Cardiac septum (tissue), 1 donor: Measurements from ENCODE around the gene CSRP2. TPM values are rescaled to one million over a fixed set of nuclear protein-coding genes. Genes with fewer than 3 reads are reported as not detected.

Source experiments
- DNase-seq: peaks from one replicate; pipeline ENCODE4 v3.0.0-alpha.2; 2020; ENCODE audit warnings: low spot score
- intact Hi-C: fragments of 100-400 bp; cut with DNase I; formaldehyde crosslinking; loops from one replicate; pipeline ENCODE4 v1.14.0; 2022
- total RNA-seq: library from RNA; stranded (reverse); fragmentation: NEBNext Ultra II Directional; extraction: Animal tissue kit (Norgen Biotek cat#: 25700); gene quantifications from one replicate; pipeline ENCODE4 v1.2.1, GENCODE V29; 2021
- donor health status: DM: no; HTN: no; CAD: no.

The CSRP2 gene
- total RNA-seq, 1 donor from 2014 or later = 15.7 TPM

GRCh38 chr12:76896274-76896673, 17.5 kb upstream of the CSRP2 start:
- intact Hi-C loops = no loop called here
- DNase-seq = no peak

DNA sequence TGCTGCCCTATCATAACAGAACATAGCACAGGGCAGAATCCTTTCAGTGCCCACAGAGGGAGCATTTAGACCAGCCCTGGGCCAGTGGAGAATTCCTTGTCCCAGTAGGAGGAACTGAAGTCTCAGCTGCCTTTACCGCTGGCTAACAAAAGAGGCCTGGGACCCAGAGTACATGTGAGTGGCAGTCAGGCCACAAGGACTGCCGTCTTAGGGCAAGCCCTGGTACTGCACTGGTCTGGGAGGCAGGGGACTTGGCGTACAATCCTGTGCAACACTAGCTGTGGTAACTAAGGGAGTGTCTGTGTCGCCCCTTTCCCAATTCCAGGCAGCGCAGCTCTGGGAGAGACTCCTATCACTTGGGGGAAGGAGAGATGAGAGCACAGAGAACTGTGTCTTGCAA, 17.0 kb upstream of the CSRP2 start:
- intact Hi-C loops = no loop called here
- DNase-seq = no peak

- DNase-seq = no peak
- intact Hi-C loops = no loop called here
Observed at GRCh38 chr12:76891609-76892008, 12.8 kb upstream of the CSRP2 start.

GRCh38 chr12:76890151-76891143, 11.6 kb upstream of the CSRP2 start:
- no peak for DNase-seq
- intact Hi-C loops = no loop called here

GRCh38 chr12:76888775-76889174, 10.0 kb upstream of the CSRP2 start:
- intact Hi-C loops = no loop called here
- no peak for DNase-seq

- DNase-seq = no peak
- intact Hi-C loops = no loop called here
Observed at GRCh38 chr12:76883811-76884210, 5.0 kb upstream of the CSRP2 start.

- no peak for DNase-seq
- intact Hi-C loops = no loop called here
Observed at GRCh38 chr12:76883151-76883550, 4.3 kb upstream of the CSRP2 start.

DNA sequence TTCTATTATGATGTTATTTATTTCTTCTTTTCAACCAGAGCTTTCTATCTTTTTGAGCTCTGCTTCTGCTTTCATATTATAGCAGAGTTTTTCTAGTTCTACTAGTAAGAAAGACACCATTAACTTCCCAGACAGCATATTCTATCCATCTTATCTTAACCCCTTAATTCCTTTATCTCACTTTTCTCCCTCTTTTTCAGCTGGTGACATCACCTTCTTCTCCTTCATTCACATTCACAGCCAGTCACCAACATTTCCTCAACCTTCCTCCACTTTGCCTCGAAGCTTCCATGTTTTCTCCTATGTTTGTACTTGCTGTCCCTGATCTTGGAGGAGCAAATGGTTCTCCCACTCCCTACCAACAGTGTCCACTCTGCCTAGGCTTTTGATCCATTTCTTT, 3.5 kb upstream of the CSRP2 start:
- intact Hi-C loops = no loop called here
- DNase-seq = no peak

GRCh38 chr12:76881142-76881541, 2.3 kb upstream of the CSRP2 start:
- intact Hi-C loops = no loop called here
- DNase-seq = no peak

DNA sequence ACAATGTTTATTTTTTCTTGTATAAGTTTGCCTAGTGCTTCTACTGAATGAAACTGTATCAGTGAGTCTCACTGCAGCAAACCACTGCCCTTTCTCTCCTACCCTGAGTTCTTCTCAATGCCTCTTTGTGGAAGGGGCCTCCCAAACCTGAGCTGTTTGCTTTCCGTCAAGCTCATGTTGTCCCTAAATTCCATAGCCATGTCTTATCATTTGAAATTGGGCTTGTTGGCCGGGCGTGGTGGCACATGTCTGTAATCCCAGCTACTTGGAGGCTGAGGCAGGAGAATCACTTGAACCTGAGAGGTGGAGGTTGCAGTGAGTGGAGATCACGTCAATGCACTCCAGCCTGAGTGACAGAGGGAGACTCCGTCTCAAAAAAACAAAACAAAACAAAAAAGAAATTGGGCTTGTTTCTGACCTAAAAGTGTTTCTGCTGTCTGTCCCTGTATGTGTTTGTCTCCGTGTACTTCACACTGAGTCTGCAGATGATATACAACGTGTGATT, 1.8 kb upstream of the CSRP2 start:
- intact Hi-C loops = no loop called here
- DNase-seq = no peak

- DNase-seq = no peak
- intact Hi-C loops = no loop called here
Observed at GRCh38 chr12:76879710-76880518, 1.1 kb upstream of the CSRP2 start.

DNA sequence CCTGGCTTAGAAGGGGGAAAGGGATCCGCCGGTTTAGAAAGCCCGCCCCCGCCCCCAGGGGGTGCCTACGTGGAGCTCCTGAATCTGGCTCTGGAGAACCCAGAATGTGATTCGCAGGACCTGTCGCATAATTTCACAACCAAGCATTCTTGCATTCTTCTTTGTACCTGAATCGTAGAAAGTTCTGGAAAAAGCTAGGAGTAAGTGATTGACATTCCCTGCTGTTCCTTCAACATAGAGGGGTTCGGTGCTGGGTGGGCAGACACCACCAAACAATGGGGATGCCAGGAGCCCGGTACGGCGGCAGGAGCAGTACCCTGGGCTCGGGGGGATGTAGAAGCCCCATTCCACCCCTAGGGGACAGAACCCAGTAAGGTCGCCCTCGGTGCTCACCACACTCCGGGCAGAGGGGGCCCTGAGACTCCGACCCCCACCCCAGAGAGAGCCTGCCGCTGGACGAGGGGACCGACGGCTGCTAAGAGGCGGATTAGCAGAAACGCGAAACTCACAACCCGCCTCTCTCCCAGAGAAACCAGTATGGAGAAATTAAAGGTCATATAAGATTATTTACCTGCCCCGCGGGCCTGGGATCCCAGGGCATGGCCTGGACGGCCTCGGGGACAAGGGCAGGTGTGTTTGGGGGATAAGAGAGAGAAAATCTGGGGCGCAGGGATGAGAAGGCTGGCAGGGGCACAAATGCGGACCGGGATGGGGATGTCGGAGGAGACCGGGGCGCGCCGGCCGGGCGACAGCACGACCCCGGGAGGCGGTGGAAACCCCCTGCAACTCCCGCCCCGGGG, 520 bp downstream of the CSRP2 start:
- intact Hi-C loops = no loop called here
- DNase-seq = no peak

DNA sequence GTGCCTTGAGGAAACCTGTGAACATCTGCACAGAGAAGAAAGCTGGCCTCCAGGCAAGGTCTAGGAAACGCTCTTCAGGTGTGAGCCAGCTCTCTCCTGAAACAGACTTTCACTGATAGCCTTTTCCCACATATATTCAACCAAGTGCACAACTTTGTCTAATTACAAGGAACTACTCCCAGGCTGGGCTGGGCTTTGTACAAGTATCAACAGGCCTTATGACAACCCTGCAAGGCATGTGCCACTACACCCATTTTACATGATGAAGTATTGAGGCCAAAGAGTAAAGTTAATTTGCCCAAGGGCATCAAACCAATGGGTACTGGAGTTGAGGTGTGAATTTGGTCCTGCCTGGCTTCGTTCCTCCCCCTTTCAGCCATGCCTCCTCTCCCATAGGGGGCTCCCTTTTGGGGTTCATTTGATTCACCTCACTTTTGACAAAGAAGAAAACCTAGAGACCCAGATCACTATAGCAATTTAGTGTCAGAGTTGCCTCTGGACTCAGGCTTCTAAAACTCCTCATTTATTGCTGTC, 2.1 kb downstream of the CSRP2 start:
- no peak for DNase-seq
- intact Hi-C loops = no loop called here

DNA sequence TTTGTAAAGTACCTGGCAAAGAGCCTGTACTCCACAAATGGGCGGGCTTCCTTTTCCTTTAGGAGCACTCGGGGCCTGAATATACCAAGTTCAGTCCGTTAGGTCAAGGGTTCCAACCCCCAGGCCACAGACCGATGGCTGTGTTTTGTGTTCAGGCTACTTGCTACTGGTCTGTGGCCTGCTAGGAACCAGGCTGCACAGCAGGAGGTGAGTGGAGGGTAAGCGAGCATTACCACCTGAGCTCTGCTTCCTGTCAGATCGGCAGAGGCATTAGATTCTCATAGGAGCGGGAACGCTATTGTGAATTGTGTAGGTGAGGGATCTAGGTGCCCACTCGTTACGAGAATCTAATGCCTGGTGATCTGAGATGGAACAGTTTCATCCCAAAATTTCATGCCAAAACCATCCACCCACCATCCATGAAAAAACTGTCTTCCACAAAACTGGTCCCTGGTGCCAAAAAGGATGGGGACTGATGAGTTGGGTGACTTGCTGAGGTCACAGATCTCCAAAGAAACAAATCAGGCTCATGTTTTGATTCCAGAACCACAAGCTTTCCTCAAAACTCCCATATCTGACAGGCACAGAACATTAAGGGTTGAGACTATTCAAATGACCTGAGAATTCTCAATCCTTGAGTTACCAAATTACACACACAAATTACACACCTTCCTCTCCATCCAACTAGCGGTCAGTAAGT, 4.2 kb downstream of the CSRP2 start:
- DNase-seq = no peak
- intact Hi-C loops = no loop called here

- intact Hi-C loops = no loop called here
- no peak for DNase-seq
Observed at GRCh38 chr12:76874027-76874426, 4.8 kb downstream of the CSRP2 start.

GRCh38 chr12:76872415-76872814, 6.4 kb downstream of the CSRP2 start:
- no peak for DNase-seq
- intact Hi-C loops = no loop called here

DNA sequence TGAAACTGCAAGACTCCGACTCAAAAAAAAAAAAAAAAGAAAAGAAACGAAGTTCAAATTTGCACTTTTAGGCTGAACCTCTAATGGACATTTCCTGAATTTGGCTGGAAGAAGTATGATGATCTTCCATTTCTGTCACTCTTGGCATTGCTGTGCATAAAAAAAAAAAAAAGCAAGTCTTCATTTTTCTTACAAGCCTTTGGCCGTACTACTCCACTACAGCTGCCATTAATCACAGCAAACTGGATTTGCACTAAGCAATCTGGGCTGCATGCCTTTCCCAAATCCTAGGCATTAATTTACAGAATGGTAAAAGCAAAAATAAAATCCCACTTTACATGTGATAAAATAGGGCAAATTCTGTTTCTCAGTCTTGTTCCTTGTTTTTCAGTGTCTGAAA, 7.1 kb downstream of the CSRP2 start:
- intact Hi-C loops = no loop called here
- no peak for DNase-seq

- no peak for DNase-seq
- intact Hi-C loops = no loop called here
Observed at GRCh38 chr12:76871082-76871481, 7.7 kb downstream of the CSRP2 start.

DNA sequence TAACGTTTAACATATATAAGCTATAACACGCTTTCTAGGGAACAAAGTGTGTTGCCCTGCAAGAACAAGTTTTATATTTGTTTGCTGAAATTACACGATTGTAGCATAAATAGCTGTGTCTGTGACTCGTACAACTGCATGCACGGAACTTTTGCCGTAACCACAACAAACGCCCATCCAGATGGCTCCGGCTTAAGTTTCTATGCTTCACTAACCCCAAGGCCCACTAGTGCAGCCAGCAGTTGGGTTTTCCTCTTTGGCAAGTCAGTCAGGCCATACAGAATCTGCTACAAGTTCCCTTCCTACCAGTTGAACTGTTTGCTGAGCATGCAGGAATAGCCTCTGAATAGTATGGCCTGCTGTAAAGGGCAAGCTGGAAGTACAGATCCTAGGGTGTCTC, 12.1 kb downstream of the CSRP2 start:
- DNase-seq = no peak
- intact Hi-C loops = no loop called here
